Measurements from ENCODE around the gene VILL.
"Not testable (repeated sequence)": the region's sequence is repeated elsewhere in the genome, so short reads cannot be mapped to it uniquely, and the experiment has no call there.

Gene VILL

GRCh38 chr3:37987315-37987697, 3.3 kb upstream of the VILL start:
- DNase-seq = no peak

DNA sequence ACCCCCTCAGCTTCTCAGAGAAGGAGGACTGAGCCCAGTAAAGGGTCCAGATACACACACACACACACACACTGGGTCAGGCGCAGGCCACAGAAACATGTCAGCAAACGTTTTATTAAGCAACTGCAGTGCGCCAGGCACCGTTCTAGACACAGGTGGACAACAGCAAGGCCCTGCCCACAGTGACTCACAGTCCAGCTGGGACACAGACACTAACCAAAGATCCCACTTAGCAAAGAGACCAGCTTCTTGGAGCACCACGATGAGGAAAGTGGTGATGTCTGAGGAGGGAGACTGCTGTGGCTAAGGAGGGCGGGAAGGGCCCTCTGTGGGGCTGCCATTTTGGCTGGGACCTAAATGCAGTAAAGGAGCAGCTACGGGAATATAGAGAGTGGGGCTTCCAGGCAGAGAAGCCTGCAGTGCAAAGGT, 2.8 kb upstream of the VILL start:
- no peak for DNase-seq

- not testable (repeated sequence) for DNase-seq
Measured at GRCh38 chr3:37988376-37988775, 2.2 kb upstream of the VILL start.

DNA sequence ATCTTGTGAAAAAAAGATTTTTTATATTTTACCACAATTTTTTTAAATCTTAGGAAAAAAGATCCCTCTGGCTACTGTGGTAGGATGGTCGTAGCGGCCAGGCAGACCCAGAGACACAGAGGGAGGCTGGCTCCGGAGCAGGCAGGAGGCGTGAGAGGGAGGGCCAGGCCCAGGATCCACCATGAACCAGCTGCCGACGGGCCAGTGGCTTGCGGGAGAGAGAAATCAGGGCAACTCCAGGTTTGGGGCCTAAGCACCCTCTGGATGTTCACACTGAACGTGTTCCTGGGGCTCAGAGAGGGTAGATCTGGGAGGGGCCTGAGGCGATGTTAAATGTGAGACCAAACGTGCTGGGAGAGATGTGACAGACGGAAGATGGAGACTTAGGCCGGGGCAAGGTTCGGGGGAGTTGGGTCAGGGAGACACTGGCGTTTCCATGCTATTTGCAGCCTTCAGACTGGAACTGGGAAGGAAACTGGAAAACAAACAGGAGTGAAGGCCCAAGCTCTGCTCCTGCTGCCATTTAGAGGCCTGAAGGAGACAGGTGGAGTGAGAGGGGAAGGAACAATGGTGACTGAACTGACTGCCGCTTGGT, 1.6 kb upstream of the VILL start:
- no peak for DNase-seq

DNA sequence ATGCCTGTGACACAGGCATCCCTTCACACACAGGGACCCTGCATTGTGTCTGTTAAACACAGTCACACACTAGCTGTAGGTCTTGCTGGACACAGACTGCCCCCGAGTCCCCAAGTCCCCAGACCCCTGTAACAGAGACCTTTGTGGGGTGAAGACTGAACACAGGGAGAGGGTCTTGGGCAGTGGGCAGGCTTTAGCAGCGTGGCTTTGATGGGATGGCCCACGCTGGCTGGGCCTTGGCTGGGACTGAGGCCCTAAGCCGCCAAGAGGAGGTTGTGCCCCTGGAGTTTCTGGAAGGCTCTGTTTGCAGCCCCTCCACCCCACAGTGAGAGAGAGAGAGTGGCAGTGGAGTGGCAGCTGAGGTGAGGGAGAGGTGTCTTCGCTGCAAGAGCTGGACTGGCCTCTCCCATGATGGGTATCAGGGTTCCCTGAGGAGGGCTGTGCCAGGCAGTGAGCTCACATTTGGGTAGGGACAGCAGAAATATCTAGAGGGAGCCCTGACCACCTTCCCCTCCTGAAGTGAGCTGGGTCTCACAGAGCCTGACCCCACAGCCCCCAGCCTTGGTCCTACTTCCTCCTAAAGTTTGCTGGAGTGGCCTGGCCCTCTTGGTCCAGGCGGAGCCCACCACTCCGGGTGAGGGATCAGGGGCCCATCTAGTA, 635 bp upstream of the VILL start:
- no peak for DNase-seq

DNA sequence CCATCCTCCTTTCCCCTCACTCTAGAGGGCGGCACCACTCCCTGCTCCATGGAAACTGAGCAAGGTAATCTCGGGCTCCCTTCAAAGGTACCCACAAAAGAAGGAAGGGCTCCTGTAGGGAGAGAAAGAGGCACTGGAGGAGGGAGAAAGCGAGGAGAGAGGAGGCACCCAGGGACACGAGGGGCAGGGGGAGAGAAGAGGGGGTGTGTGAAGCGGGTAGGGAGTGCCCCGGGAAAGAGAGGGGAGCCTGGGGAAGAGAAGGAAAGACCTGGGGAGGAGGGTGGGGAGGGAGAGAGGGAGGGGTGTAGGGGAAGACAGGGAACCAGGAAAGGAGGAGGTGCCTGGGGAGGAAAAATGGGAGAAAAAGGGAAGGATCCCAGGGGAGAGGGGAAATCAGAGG, 523 bp downstream of the VILL start:
- no peak for DNase-seq

- no peak for DNase-seq
Measured at GRCh38 chr3:37991823-37992222, 1.2 kb downstream of the VILL start.

DNA sequence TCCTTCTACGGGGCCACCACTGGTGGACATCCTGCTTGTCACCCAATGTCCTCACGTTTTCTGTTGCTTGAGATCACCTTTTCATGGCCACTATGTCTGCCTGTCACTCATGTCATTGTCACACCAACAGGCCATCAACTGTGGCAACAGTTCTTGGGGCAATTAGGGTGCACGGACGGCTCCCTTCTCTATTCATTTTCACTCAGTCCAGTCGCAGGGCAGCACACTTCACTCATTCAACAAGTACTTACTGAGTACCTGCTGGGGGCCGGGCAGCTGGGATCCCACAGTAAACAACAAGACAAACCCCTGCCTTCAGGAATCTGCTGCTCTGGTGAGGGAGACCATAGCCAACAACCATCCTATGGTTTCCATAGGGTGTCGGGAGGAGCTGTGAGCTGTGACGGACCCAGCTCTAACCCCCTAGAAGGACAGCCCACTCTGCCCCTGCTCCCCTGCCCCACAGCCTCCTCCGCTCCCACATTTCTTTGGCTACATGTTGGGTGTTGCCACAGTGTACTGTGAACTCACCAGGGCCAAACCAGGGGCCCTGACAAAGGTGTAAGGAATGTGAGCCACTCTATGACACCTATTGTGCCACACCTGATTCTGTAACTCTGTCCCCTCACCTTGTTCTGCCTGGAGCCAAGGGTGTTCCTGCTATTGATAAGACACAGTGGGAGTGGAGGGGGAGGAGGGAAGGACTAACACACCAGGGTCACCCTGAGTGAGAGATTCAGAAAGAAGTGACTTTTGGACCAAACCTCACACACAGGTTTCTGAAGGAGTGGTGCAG, 1.9 kb downstream of the VILL start:
- DNase-seq = no peak

DNA sequence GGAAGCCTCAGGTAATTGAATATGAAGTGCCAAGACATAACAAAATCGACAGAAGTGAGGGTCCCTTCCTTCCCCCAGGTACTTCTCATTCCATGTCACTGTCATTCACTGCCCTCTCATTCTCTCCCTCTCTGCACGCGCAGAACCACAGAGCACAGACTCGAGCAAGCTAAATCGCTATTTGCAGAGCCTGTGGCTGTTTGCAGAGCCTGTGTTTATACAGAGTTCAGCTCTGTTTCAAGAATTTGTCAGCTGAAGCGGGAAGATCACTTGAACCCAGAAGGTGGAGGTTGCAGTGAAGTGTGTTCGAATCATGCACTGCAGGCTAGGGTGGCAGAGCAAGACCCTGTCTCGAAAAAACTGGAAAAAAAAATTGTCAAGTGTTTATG, 2.5 kb downstream of the VILL start:
- DNase-seq = no peak

DNA sequence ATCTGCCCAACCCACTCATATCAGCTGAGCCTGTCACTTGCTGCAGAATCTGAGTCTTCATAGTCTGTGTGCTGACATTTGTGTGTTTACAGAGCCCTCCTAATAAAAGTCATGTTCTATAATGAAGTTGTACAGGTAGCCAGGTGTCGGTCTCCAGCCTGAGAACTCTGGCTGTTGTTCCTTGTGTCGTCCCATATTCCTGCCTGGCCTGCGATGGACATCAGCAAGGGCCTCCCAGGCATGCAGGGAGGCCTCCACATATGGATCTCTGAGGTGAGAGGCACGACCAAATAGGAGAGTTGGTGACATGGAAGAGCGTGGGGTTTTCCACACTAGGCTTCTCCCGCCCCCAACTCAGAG, 2.9 kb downstream of the VILL start:
- peak in 1 of 2 experiments; percentile 41 for DNase-seq

- DNase-seq = peak; percentile 82 to 84
Measured at GRCh38 chr3:37993820-37994638, 3.4 kb downstream of the VILL start.

DNA sequence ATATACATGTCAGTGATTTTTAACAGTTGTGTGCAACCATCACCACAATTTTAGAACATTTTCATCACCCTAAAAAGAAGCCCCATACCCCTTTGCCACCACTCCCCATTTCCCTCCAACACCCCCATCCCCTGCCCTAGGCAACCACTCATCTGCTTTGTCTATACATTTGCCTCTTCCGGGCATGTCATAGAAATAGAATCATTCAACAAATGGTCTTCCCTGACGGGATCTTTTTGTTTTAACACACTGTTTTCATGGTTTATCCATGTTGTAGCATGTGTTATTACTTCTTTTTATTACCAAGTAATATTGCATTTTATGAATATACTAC, 4.0 kb downstream of the VILL start:
- DNase-seq = no peak

- no peak for DNase-seq
Measured at GRCh38 chr3:37995652-37996641, 5.4 kb downstream of the VILL start.

DNA sequence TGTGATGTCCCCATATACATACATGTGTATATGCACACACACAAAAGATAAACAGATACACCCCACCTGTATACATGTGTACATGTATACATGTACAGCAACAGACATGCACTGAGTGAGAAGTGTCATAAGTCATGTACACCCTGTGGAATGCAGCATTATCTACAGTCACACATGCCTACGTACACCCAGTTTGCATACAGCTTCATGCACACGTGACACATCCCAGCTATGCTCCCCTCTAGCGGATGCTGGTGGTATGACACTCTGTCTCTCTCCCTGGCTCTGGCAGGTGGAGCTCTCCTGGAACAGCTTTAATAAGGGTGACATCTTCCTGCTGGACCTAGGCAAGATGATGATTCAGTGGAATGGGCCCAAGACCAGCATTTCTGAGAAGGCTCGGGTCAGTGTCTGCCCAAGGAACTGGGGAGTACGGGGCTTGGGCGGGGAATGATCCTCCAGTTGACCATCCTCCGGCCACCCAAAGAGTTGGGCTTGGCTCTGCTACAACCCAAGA, 6.3 kb downstream of the VILL start:
- DNase-seq = peak; percentile 91 to 92

- no peak for DNase-seq
Measured at GRCh38 chr3:37997342-37997741, 6.8 kb downstream of the VILL start.

DNA sequence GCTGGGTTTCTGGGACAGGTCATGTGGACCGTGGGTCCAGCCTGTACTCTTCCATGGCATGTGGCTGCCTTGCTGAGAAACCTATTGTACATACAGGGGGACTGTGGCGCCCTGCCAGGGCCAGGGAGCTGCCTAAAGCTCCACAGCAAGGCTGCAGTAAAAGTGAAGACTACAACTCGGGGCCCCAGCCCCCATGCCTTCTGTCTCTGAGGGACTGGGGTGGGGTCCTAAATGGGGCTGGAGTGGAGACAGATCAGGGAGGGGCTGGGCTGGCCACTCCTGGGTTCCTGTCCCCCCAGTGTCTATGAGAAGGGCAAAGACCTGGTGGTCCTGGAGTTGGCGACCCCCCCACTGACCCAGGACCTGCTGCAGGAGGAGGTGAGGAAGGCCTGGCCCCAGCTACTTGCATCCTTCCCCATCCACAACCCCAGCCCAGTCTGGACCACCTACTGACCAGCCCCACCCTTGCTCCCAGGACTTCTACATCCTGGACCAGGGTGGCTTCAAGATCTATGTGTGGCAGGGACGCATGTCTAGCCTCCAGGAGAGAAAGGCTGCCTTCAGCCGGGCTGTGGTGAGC, 7.3 kb downstream of the VILL start:
- DNase-seq = no peak

GRCh38 chr3:37999836-38000235, 9.2 kb downstream of the VILL start:
- DNase-seq = no peak

GRCh38 chr3:38000242-38000916, 9.8 kb downstream of the VILL start:
- no peak for DNase-seq

- no peak for DNase-seq
Measured at GRCh38 chr3:38000965-38001455, 10.4 kb downstream of the VILL start.

- DNase-seq = no peak
Measured at GRCh38 chr3:38001456-38002081, 11.0 kb downstream of the VILL start.
